GM11168 (cell line): ENCODE measurements around the gene ASPRV1.

Source experiments
- in situ Hi-C: fragments of 300-500 bp; cut with MboI; formaldehyde crosslinking; loops from one replicate; pipeline ENCODE4 v1.12.0; 2022; ENCODE audit warnings: low sequenced_read_pairs; ENCODE audit not compliant: unreplicated experiment

ASPRV1 gene

GRCh38 chr2:69945441-69945840 lies 16.0 kb downstream of the ASPRV1 start:
- in situ Hi-C loops: no loop called here

GRCh38 chr2:69944756-69945155 lies 16.7 kb downstream of the ASPRV1 start:
- in situ Hi-C loops: no loop called here

GRCh38 chr2:69943843-69944525 lies 17.4 kb downstream of the ASPRV1 start:
- in situ Hi-C loops: no loop called here

GRCh38 chr2:69943000-69943842 lies 18.2 kb downstream of the ASPRV1 start:
- in situ Hi-C loops: no loop called here

GRCh38 chr2:69940691-69941090 lies 20.7 kb downstream of the ASPRV1 start:
- in situ Hi-C loops: no loop called here

- in situ Hi-C loops: no loop called here
Observed at GRCh38 chr2:69939722-69940121, 21.7 kb downstream of the ASPRV1 start.

GRCh38 chr2:69937968-69938367 lies 23.5 kb downstream of the ASPRV1 start:
- in situ Hi-C loops: no loop called here

- in situ Hi-C loops: no loop called here
Observed at GRCh38 chr2:69936906-69937305, 24.5 kb downstream of the ASPRV1 start.

GRCh38 chr2:69935011-69935410 lies 26.4 kb downstream of the ASPRV1 start:
- in situ Hi-C loops: no loop called here

- in situ Hi-C loops: no loop called here
Observed at GRCh38 chr2:69934614-69934908, 26.9 kb downstream of the ASPRV1 start.

- in situ Hi-C loops: no loop called here
Observed at GRCh38 chr2:69933839-69934613, 27.4 kb downstream of the ASPRV1 start.

GRCh38 chr2:69933254-69933828 lies 28.1 kb downstream of the ASPRV1 start:
- in situ Hi-C loops: no loop called here

GRCh38 chr2:69932596-69932922 lies 28.9 kb downstream of the ASPRV1 start:
- in situ Hi-C loops: no loop called here

GRCh38 chr2:69931832-69932595 lies 29.4 kb downstream of the ASPRV1 start:
- in situ Hi-C loops: no loop called here

- in situ Hi-C loops: loop anchor here (10.0 kb wide), 1 partner anchor 668 kb away; no protein-coding TSS in a partner anchor
Observed at GRCh38 chr2:69926849-69927515, 34.4 kb downstream of the ASPRV1 start.

GRCh38 chr2:69923116-69923515 lies 38.3 kb downstream of the ASPRV1 start:
- in situ Hi-C loops: loop anchor here (10.0 kb wide), 1 partner anchor 672 kb away; no protein-coding TSS in a partner anchor

- in situ Hi-C loops: loop anchor here (10.0 kb wide), 1 partner anchor 156 kb away; no protein-coding TSS in a partner anchor
Observed at GRCh38 chr2:69918401-69918800, 43.0 kb downstream of the ASPRV1 start.

- in situ Hi-C loops: loop anchor here (10.0 kb wide), 1 partner anchor 157 kb away; no protein-coding TSS in a partner anchor
Observed at GRCh38 chr2:69917852-69918251, 43.6 kb downstream of the ASPRV1 start.

GRCh38 chr2:69916106-69916505 lies 45.3 kb downstream of the ASPRV1 start:
- in situ Hi-C loops: loop anchor here (10.0 kb wide), 1 partner anchor 159 kb away; no protein-coding TSS in a partner anchor
